Spleen (tissue), 7 donors: ENCODE results near the gene SOX13.

Experiments used
- POLR2A ChIP-seq, 3 donors: fragments of 450-650 bp; IDR thresholded peaks; one replicate each; pipeline ENCODE4 v1.5.1; 2017; ENCODE audit warnings: antibody characterized with exemption in 3 of 3, mild to moderate bottlenecking in 1 of 3
- TF ChIP-seq, protein P1 (sequence below), 11 experiments: fragments of 200-600 bp in 7 of 11; fragments of 450-650 bp in 4 of 11; sonication (generic) in 4 of 11; IDR thresholded peaks in 8 of 11; conservative IDR thresholded peaks in 3 of 11; 1 replicate in 7 of 11; 2 replicates in 4 of 11; pipeline versions ENCODE4 v1.4.0 to v1.8.0; 2016 to 2021; ENCODE audit warnings: antibody characterized with exemption in 11 of 11, inconsistent platforms in 4 of 11, mild to moderate bottlenecking in 1 of 11
- donor health status: DM: no; HTN: no; CAD: no; lungs with moderate emphysema.
- donor health status: DM: no; HTN: no; CAD: no.
- donor health status: DM: no; HTN: no; CAD: no.

DNA sequence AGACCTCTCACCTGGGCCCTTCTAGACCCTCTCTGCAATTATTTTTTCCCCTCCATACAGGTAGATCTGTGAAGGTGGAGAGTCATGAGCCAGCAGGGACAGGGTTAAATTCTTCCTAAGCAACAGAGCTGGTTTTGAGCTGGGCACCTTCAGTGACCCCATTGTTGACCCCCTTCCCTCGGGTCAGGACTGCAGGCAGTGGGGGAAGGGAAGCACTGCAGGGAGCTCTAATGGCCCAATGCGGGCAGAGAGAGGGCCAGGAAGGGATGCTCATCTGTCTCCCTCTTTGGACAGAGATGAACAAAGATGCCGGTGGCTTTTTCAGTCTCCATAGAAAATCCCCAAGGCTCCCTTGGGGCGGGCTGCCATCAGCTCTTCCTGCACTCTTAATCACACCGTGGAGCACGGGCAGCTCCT, 21.4 kb downstream of the SOX13 start:
- TF ChIP-seq POLR2A (IDR thresholded peaks at IDR 0.05) = no peak
- TF ChIP-seq, protein P1, sequence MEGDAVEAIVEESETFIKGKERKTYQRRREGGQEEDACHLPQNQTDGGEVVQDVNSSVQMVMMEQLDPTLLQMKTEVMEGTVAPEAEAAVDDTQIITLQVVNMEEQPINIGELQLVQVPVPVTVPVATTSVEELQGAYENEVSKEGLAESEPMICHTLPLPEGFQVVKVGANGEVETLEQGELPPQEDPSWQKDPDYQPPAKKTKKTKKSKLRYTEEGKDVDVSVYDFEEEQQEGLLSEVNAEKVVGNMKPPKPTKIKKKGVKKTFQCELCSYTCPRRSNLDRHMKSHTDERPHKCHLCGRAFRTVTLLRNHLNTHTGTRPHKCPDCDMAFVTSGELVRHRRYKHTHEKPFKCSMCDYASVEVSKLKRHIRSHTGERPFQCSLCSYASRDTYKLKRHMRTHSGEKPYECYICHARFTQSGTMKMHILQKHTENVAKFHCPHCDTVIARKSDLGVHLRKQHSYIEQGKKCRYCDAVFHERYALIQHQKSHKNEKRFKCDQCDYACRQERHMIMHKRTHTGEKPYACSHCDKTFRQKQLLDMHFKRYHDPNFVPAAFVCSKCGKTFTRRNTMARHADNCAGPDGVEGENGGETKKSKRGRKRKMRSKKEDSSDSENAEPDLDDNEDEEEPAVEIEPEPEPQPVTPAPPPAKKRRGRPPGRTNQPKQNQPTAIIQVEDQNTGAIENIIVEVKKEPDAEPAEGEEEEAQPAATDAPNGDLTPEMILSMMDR (IDR thresholded peaks at IDR 0.05 in 8 of 11, conservative IDR thresholded peaks at IDR 0.05 in 3 of 11) = no peak
